ENCODE data around the gene MYL3. TPM values are rescaled to one million over a fixed set of nuclear protein-coding genes. Genes with fewer than 3 reads are reported as not detected.

Gene MYL3
- total RNA-seq, 3 donors from 2014 or later (not counting 1 experiment from before 2014, with no cell fraction given): not detected

GRCh38 chr3:46901061-46901460 lies 37.8 kb upstream of the MYL3 start:
- Histone ChIP-seq H3K9me3 (ENCODE audit: control insufficient read depth, insufficient read depth, low read length) (no peaks in the 10 kb centered on the region), H3K4me3 (ENCODE audit: low read length) (no peak overlapping the region), H3K4me1 (ENCODE audit: control insufficient read depth, insufficient read depth, low read length) (peaks cover 7% of the 10 kb centered on the region), H3K27ac (ENCODE audit: low read length) (no peak overlapping the region), H3K36me3 (ENCODE audit: control insufficient read depth, insufficient read depth, low read length) (no peaks in the 10 kb centered on the region), H3K27me3 (ENCODE audit: control insufficient read depth, insufficient read depth, low read length) (no peaks in the 10 kb centered on the region)
- TF ChIP-seq CTCF (IDR thresholded peaks at IDR 0.05): no peak
- no peak for DNase-seq
- no peak overlapping the region for H3K27ac Mint-ChIP-seq
- H3K4me1 Mint-ChIP-seq: peaks cover 0 to 14% of the 10 kb centered on the region in 2 donors
- 88% methylated on average over 3 of the region's 3 CpGs for WGBS (ENCODE audit: insufficient coverage)
- H3K9me3 Mint-ChIP-seq: no peaks in the 10 kb centered on the region
- H3K36me3 Mint-ChIP-seq: no peaks in the 10 kb centered on the region
- intact Hi-C loops (cut with micrococcal nuclease): no loop called here
- no peak overlapping the region for H3K4me3 Mint-ChIP-seq
- peaks cover 7 to 14% of the 10 kb centered on the region in 2 donors for H3K27me3 Mint-ChIP-seq (ENCODE audit: low read depth in 2 of 2)
- no peak for ATAC-seq

- WGBS (ENCODE audit: insufficient coverage): 94% methylated on average over 6 of the region's 6 CpGs
- Mint-ChIP-seq H3K9me3 (no peaks in the 10 kb centered on the region), H3K4me3 (no peak overlapping the region), H3K27ac (no peak overlapping the region), H3K4me1 (peaks cover 0 to 15% of the 10 kb centered on the region in 2 donors), H3K27me3 (ENCODE audit: low read depth in 2 of 2) (peaks cover 8 to 14% of the 10 kb centered on the region in 2 donors), H3K36me3 (no peaks in the 10 kb centered on the region)
- Histone ChIP-seq H3K36me3 (ENCODE audit: control insufficient read depth, insufficient read depth, low read length) (no peaks in the 10 kb centered on the region), H3K4me3 (ENCODE audit: low read length) (no peak overlapping the region), H3K27me3 (ENCODE audit: control insufficient read depth, insufficient read depth, low read length) (no peaks in the 10 kb centered on the region), H3K27ac (ENCODE audit: low read length) (no peak overlapping the region), H3K9me3 (ENCODE audit: control insufficient read depth, insufficient read depth, low read length) (no peaks in the 10 kb centered on the region), H3K4me1 (ENCODE audit: control insufficient read depth, insufficient read depth, low read length) (peaks cover 7% of the 10 kb centered on the region)
- ATAC-seq: no peak
- DNase-seq: no peak
- intact Hi-C loops (cut with micrococcal nuclease): no loop called here
- no peak for TF ChIP-seq CTCF (IDR thresholded peaks at IDR 0.05)
Measured at GRCh38 chr3:46900356-46900755, 37.1 kb upstream of the MYL3 start.

GRCh38 chr3:46900007-46900292 lies 36.7 kb upstream of the MYL3 start:
- Histone ChIP-seq H3K4me1 (ENCODE audit: control insufficient read depth, insufficient read depth, low read length) (peaks cover 7% of the 10 kb centered on the region), H3K9me3 (ENCODE audit: control insufficient read depth, insufficient read depth, low read length) (no peaks in the 10 kb centered on the region), H3K27ac (ENCODE audit: low read length) (no peak overlapping the region), H3K4me3 (ENCODE audit: low read length) (no peak overlapping the region), H3K27me3 (ENCODE audit: control insufficient read depth, insufficient read depth, low read length) (no peaks in the 10 kb centered on the region), H3K36me3 (ENCODE audit: control insufficient read depth, insufficient read depth, low read length) (no peaks in the 10 kb centered on the region)
- no peak for TF ChIP-seq CTCF (IDR thresholded peaks at IDR 0.05)
- WGBS (ENCODE audit: insufficient coverage): 96% methylated on average over 5 of the region's 5 CpGs
- DNase-seq (no peak), ATAC-seq (no peak)
- no peaks in the 10 kb centered on the region for H3K36me3 Mint-ChIP-seq
- H3K4me1 Mint-ChIP-seq: peaks cover 0 to 18% of the 10 kb centered on the region in 2 donors
- intact Hi-C loops (cut with micrococcal nuclease): no loop called here
- H3K27me3 Mint-ChIP-seq (ENCODE audit: low read depth in 2 of 2): peaks cover 12 to 18% of the 10 kb centered on the region in 2 donors
- no peak overlapping the region for H3K4me3 Mint-ChIP-seq
- H3K9me3 Mint-ChIP-seq: no peaks in the 10 kb centered on the region
- no peak overlapping the region for H3K27ac Mint-ChIP-seq

GRCh38 chr3:46899151-46900006 lies 36.1 kb upstream of the MYL3 start:
- ATAC-seq: no peak
- intact Hi-C loops (cut with micrococcal nuclease): no loop called here
- WGBS (ENCODE audit: insufficient coverage): 88% methylated on average over 22 of the region's 22 CpGs
- Histone ChIP-seq H3K9me3 (ENCODE audit: control insufficient read depth, insufficient read depth, low read length) (no peaks in the 10 kb centered on the region), H3K4me3 (ENCODE audit: low read length) (no peak overlapping the region), H3K36me3 (ENCODE audit: control insufficient read depth, insufficient read depth, low read length) (no peaks in the 10 kb centered on the region), H3K27ac (ENCODE audit: low read length) (no peak overlapping the region), H3K27me3 (ENCODE audit: control insufficient read depth, insufficient read depth, low read length) (no peaks in the 10 kb centered on the region), H3K4me1 (ENCODE audit: control insufficient read depth, insufficient read depth, low read length) (peaks cover 7% of the 10 kb centered on the region)
- peaks cover 0 to 18% of the 10 kb centered on the region in 2 donors for H3K4me1 Mint-ChIP-seq
- H3K27me3 Mint-ChIP-seq (ENCODE audit: low read depth in 2 of 2): peaks cover 12 to 18% of the 10 kb centered on the region in 2 donors
- no peaks in the 10 kb centered on the region for H3K9me3 Mint-ChIP-seq
- no peak overlapping the region for H3K27ac Mint-ChIP-seq
- peak overlapping the region; percentile 13 for H3K4me3 Mint-ChIP-seq
- no peak for TF ChIP-seq CTCF (IDR thresholded peaks at IDR 0.05)
- no peak for DNase-seq
- H3K36me3 Mint-ChIP-seq: no peaks in the 10 kb centered on the region

Data from natural killer cell (primary cell).